GM19395 (cell line): ENCODE data around the gene TCN2.
A peak's percentile ranks its signal among the peaks of the same experiment; 100 is the strongest.
"Not testable (repeated sequence)": the region's sequence is repeated elsewhere in the genome, so short reads cannot be mapped to it uniquely, and the experiment has no call there.

ENCODE experiments used
- ATAC-seq: cut with Tn5 transposase; IDR thresholded peaks from one replicate; pipeline ENCODE4 v1.9.1; 2021; ENCODE audit warnings: mild to moderate bottlenecking, moderate library complexity; ENCODE audit not compliant: unreplicated experiment

TCN2 gene

GRCh38 chr22:30609260-30610185 lies 2.5 kb downstream of the TCN2 start:
- ATAC-seq = peak; percentile 59

- ATAC-seq = no peak
These were observed 3.3 kb downstream of the TCN2 start for GRCh38 chr22:30610299-30610698.

- no peak for ATAC-seq
These were observed 4.2 kb downstream of the TCN2 start for GRCh38 chr22:30611197-30611596.

- no peak for ATAC-seq
These were observed 5.8 kb downstream of the TCN2 start for GRCh38 chr22:30612789-30613188.

- no peak for ATAC-seq
These were observed 7.3 kb downstream of the TCN2 start for GRCh38 chr22:30614268-30614667.

- ATAC-seq = no peak
These were observed 7.9 kb downstream of the TCN2 start for GRCh38 chr22:30614879-30615278.

- no peak for ATAC-seq
These were observed 8.6 kb downstream of the TCN2 start for GRCh38 chr22:30615543-30615954.

GRCh38 chr22:30617819-30618218 lies 10.8 kb downstream of the TCN2 start:
- no peak for ATAC-seq

- ATAC-seq = not testable (repeated sequence)
These were observed 12.9 kb downstream of the TCN2 start for GRCh38 chr22:30619909-30620308.

GRCh38 chr22:30626413-30626812 lies 19.4 kb downstream of the TCN2 start:
- ATAC-seq = no peak

- no peak for ATAC-seq
These were observed 20.5 kb downstream of the TCN2 start for GRCh38 chr22:30627471-30627870.

GRCh38 chr22:30628491-30628890 lies 21.5 kb downstream of the TCN2 start:
- ATAC-seq = no peak

GRCh38 chr22:30631469-30631868 lies 24.5 kb downstream of the TCN2 start:
- ATAC-seq = not testable (repeated sequence)

- ATAC-seq = peak; percentile 70
These were observed 27.7 kb downstream of the TCN2 start for GRCh38 chr22:30634471-30635233.

GRCh38 chr22:30635273-30636225 lies 28.6 kb downstream of the TCN2 start, which contains the start of gene SLC35E4:
Gene SLC35E4 (plus strand): TSS chr22:30635781. CDS start chr22:30636451, 670 bp downstream.
- peak; percentile 62 for ATAC-seq

- ATAC-seq = no peak
These were observed 29.5 kb downstream of the TCN2 start for GRCh38 chr22:30636226-30637077.

GRCh38 chr22:30637701-30638114 lies 30.7 kb downstream of the TCN2 start:
- no peak for ATAC-seq

GRCh38 chr22:30640361-30640760 lies 33.4 kb downstream of the TCN2 start:
- ATAC-seq = no peak

- no peak for ATAC-seq
These were observed 34.0 kb downstream of the TCN2 start for GRCh38 chr22:30640839-30641430.
